ENCODE data around the gene CAMK2B.
A peak's percentile ranks its signal among the peaks of the same experiment; 100 is the strongest.

Gene CAMK2B

DNA sequence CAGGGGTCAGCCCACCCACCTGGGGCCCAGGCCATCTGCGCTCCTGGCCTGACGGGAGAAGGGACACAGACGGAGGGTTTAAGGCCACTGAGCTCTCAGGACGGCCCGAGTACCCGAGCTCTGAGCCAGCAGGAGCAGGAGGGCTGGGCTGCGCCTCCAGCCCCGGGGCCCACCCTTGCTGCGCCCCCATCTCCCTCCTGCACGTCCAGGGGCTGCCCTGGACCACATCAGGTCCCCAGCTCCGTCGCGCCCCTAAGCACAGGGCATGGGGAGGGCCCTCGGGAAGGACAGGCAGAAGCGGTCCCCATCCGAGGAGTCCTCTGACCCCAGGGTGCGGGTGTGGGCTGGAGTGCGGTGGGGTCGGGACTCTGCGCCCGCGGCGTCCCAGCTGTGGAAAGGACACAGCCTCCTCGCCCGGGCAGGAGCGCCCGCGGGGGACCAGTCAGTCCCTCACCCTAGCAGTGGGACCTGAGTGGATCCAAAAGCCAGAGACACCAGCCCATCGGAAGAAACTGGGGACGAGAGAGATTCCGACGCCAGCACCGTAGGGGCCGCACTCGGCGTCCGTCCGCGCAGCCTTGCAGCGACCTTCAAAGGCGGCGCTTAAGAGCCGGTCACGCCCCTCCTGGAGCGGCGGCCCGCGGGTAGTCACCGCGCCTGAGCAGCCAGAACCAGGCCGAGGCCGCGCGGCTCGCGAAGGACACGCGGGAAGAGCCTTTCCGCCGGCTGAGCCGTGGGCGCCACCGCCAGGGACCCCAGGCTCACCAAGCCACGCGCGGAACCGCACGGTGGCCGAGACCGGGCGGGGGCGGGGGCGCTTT is 15.9 kb downstream of the CAMK2B start:
- no peak for DNase-seq (ENCODE audit: low spot score)
- no peak for FAIRE-seq

DNA sequence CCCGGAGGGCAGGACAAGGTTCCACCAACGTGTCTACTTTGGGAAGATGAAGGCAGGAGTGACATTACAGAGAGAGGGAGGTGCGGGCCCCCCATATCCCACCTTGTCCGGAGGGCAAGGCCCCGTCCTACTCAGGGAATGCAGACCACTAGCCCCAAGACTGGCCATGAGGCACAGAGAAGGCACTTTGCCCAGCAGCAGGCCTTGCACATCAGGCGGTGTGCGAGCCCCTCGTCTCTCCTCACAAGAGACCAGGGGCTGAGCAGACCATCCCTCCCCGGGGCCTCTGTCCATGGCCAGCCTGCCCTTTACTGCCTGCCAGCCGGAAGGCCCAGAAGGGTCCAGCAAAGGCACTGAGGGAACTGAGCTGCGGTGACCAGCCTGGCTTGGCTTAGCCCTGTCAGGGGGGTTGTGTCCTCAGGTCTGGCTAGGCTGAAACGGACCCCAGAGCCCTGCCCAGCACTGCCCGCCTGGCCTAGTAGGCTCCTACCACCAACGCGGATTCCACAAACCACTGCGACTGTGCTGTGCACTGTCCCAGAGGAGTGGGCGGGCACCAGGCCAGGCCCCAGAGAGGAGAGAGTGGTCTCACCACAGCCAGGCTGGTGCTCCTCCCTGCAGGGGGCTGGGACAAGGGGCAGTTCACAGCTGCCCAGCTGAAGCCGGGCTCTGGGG is 16.7 kb downstream of the CAMK2B start:
- FAIRE-seq (no peak), DNase-seq (ENCODE audit: low spot score) (no peak)

DNA sequence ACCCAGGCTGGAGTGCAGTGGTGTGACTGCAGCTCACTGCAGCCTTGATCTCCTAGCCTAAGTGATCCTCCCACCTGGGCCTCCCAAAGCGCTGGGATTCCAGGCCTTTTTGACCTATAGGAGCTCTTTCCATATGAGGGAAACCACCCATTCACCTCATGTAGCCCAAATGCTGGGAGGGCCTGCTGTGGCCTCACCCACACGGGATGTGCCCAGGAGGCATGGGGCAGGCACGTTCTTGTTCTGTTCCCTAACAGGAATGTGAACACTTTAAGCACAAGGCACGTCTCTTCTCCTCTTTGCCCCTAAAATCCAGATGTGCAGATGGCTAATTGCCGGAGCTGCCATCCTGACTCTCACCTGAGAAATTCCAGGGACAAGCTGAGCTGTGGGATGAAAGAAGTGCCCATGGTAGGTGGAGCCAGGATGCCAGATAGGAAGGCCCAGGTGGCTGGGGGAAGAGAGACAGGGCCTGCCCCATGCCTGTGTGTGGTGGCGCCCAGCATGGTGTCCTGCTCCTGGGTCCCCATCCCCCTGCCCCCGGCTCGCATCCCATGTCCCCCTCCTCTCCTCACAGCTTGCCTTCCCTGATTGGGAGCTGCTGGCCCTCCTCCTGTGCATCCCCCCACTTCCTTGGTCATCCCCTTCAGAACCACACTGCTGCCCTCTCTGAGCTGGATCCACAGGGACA is 17.3 kb downstream of the CAMK2B start:
- FAIRE-seq: no peak
- no peak for DNase-seq (ENCODE audit: low spot score)

DNA sequence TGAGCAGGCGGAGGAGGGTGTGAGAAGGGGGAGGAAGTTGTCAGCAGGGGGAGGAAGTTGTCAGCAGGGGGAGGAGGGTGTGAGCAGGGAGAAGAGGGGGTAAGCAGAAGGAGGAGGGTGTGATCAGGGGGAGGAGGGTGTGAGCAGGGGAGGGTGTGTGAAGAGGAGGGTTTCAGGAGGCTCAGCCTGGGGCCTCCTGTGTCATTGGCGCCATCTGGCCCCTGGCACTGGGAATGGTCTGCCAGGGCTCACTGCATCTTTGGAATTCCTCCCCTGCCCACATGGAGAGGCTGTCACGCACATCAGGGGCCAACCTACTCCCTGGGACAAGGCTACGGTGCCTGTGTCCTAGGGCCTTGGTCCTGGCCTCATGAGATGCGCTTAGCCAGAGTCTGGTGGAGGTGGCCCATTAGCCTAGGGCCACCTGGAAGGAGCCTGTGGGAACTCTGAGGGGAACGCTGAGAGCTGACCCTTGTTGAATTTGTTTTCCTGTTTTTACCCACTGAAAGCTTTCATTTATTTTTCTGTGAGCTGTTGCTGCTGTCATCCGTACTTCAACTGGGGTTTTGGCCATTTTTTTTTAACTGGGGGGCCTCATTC is 18.0 kb downstream of the CAMK2B start:
- FAIRE-seq (peak; percentile 84), DNase-seq (ENCODE audit: low spot score) (peak; percentile 86)

DNA sequence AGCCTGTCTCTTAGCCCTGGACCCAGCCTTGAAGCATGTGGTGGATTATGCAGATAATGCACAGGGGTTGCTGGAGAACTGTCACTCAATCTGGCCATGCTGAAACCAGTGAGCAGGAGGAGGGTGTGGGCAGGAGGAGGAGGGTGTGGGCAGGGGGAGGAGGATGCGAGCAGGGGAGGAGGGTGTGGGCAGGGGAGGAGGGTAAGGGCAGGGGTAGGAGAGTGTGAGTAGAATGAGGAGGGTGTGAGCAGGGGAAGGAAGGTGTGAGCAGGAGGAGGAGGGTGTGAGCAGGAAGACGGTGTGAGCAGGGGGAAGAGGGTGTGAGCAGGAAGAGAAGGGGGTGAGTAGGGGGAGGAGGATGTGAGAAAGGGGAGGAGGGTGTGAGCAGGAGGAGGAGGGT is 18.8 kb downstream of the CAMK2B start:
- DNase-seq (ENCODE audit: low spot score) (no peak), FAIRE-seq (no peak)

DNA sequence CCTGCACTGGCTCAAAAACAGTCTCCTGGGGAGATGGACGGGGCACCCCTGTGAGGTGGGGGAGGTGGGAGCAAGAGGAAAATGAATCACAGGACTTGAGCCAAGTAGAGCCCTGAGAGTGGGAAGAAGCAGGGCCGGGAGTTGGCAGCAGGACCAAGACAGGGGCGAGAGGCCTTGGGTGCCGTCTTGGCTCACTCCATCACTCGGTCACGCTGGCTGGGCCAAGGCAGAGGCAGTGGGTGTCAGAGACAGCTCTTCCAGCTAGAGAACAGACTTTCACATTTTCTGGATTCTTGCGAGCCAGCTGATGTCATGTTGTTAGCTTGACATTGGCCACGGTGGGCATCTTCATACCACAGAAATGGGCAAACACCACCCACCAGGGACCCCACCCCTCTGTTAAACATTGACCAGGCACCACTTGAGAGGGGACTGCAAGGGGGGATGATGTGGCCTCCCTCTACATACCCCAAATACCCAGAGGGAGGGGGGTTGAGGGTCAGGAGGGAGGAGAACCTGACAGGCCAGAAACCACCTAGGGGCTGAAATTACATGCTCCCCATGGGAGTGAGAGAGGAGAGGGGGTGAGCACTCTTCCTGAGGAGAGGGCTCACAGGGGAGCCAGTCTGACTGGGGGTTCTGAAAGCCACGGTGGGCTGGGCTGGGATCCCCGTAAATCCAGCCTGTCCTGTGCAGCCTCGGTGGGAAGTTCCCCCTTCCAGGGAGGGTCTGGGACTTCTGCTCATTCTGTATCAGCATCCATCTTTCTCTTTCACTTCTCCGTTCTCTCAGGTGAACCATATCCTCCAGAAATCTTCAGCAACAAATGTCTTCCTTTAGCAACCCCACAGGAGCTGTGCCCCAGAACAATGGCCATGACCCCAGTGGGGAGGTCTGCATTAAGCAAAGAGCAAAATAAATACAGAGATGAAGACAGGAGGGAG is 19.6 kb downstream of the CAMK2B start:
- FAIRE-seq (no peak), DNase-seq (ENCODE audit: low spot score) (no peak)

DNA sequence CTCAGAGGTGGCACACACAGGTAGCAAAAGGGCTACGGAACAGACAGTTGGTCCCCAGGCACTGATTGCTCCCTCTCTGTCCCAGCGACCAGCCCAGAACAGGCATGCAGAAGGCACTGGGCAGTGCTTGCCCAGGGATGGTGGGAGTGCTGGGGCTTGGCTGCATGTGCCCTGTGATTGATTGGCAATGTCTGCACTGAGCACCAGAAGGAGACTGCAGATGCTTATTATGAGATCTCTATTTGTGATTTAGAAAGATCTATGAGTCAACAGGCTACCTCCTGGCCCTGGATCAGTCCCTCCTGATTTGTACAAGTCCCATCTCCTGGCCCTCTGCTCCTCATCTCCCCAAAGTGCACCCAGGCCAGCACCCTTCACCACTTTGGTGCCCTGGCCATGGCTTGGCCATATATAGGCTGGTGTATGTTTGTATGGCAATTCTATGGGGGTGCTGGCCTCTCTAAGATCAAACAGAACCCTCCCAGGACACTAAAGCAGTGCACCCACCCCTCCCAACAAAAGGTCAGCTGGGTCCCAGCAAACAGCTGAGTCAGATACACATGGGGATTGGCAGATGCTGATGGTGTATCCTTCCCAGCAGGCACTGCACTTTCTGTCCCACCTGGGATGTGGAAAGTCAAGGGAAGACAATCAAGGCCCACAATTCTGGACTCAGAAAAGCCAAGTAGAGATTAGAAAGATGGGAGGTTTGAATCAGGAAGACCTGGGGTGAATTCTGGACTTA is 30.9 kb downstream of the CAMK2B start:
- no peak for FAIRE-seq
- no peak for DNase-seq (ENCODE audit: low spot score)

DNA sequence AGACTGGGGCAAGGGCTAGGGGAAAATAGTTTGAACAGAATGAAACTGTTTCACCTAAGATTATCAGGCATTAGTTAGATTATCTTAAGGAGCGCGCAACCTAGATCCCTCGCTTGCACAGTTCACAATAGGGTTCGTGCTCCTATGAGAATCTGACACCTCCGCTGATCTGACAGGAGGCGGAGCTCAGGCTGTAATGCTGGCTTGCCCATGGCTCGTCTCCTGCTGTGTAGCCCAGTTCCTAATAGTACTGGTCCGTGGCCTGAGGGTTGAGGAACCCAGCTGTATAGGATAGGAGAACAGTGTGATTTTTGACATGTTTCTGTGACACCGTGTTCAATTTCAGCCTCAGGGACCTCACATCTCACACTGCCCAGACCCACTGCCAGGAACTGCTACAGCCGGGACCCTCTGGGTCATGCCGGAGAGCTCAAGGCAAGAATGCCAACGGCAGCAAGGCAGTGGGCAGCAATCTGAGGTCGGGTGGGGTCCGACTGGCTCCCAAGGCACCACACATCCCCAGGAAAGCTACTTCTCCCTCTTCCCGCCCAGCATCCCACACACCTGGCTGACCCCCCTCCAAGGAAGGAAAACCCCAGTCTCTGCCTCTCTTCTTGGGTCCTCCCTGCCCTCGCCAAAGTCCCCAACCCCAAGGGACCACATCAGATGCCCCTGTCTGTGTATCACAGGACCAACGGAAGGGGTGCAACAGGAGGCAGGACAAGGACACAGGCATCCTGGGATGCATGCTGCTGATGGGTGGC is 31.7 kb downstream of the CAMK2B start:
- no peak for FAIRE-seq
- DNase-seq (ENCODE audit: low spot score): no peak

DNA sequence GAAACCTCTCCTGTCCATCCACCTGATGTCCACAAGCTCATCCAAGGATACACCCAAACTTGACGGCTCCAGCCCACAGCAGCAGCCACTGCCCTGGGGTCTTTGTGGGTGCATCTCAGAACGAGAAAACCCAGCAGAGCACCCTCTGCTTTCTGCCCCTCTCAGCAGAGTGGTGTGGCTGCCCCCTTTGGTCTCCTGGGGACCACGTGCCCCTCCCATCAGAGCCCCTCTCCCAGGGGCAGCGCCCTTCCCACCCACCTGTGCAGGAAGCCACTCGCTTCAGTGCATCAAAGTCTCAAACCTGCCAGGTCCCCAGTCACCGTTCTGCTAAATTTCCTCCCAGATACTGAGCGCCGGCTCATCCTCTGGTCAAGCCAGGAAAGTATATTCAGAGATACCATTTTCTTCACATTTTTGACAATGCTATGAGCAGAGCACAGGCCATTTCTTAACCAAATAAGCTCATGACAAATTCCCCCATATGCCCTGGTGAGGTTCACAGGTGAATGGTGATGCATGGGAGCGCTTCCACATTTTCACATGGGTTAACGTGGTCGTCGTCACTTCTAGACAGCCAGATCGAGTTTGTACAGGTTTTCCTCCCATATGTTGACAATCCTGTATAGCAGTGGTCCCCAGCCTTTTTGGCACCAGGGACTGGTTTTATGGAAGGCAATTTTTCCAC is 32.4 kb downstream of the CAMK2B start:
- FAIRE-seq: no peak
- DNase-seq (ENCODE audit: low spot score): no peak

DNA sequence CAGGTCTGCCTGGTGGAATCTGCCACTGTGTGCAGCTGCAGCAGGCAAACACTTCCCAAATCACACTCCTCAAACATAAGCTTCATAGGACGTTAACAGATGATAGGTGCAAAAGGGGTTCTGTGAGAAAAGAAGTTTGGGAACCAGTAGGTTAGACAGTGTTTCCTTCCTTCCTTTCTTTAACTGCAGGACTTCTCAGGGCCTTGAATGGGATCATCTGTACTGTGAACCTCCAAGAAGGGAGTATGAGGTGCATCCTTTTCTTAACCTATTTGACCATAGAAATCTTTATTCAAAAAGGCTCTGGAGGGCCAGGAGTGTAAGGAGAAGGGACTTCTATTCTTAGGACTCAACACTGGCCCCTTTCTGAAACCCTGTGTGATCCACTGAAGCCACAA is 33.0 kb downstream of the CAMK2B start:
- DNase-seq (ENCODE audit: low spot score): no peak

DNA sequence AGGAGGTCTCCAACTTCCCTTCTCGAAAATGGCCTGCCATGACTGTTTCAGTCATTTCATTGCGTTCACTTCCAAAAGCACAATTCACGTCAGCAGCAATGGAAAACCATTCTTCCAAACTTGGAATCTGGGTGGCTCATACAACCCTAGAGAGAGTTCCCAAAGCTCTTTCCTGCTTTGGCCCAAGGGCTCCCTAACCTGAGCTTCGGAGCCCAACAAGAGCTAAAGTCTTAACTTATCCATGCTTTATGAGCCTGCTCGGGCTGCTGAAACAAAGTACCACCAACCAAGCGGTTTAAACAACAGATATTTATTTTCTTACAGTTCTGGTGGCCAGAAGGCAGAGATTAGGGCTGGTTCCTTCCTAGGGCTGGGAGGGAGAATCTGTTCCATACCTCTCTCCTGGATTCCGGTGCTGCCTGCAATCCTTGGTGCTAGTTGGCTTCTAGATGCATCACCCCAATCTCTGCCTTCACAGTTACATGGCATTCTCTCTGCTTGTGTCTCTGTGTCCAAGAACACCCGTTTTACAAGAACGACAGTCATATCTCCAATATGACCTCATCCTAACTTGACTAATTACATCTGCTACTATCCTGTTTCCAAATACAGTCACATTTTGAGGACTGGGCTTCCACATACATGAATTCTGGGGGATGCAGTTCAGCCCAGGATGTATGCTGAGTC is 33.5 kb downstream of the CAMK2B start:
- DNase-seq (ENCODE audit: low spot score): no peak
- no peak for FAIRE-seq

More for the DNA sequence above, 33.0 kb downstream of the CAMK2B start:
- no peak for FAIRE-seq

DNA sequence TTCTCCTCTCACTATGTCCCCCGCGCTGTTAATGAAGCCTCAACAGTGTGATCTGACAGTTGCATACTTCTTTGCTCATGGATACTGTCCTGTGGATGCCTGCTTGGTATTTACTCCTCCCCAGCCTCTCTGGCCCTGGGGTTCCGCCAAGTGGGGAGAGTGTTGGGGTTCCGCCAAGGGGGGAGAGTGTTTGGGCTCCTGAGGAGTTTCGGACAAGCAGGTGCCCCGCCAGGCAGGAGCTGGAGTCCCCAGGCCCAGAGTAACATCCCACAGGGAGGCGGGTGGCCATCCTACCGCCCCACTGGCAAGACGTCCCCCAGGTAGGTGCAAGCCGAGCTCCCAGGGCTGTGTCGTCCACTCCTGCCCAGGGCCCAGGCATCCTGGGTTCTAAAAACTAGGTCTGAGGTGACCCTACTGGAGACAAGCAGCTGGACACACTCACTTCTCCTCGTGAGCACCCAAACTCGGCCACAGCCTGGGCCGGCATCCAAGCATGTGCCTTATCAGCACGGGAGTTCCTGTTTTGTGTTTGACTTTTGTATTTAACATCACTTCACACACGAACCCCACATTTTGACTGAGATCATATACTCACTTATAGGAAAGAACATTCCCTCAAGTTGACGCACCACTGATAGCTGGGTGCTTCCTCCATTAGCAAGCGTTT is 34.2 kb downstream of the CAMK2B start:
- FAIRE-seq: no peak
- no peak for DNase-seq (ENCODE audit: low spot score)

DNA sequence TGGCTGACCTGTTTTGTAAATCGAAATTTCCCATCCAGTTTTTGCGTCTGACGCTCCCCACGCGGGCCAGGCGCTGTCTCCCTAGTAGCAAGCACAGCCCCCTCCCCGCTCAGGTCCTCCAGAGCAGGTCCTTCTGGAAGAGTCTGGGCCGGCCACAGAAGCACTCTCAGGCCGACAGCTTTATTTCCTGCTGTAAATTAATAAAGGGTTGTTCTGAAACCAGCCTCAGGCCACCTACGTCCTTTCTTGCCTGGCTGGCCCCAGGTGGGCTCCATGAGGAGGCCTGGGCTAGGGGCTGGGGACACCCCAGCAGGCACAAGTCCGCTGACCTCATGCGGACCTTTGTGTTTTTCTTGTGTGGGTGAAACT is 35.2 kb downstream of the CAMK2B start:
- FAIRE-seq (no peak), DNase-seq (ENCODE audit: low spot score) (no peak)

DNA sequence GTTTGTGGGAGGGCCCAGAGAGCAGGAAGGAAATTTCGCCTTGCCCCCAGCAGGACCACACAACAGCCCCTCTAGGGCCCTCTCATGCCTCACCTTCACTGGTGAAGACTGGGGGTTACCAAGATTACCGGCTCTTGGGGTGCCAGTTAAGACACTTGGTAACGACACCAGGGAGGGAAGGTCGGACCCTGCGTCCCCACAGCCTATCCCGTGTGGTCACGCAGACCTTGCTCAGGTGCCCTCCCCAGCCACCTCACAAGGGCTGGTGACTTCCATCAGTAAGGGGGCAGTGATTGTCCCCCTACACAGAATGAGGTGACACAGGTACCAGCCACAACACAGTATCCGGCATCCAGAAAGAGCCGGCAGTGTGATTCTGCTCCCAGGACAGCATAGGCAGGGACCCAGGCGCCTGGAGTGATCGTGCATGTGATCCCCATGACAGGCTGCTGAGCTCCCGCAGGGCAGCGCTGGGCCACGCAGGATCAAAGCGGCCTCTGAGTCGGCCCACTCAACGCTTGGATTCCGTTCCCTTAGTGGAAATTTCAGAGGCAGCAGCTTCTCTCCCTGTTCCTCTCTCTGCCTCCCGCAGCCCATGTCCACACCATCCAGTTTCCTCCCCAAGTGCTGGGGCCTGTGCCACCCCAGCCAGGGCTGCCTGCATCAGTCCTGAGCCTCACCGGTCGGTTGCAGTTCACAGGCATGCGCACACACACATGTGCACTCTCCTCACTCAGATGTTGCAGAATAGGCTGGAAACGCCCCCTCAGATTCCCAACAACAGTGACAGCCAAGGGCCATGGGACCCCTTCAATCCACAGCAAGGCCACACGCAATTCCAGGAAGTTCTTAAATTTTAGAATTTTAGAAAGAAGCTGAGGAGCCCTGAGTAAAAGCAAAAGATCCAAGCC is 35.8 kb downstream of the CAMK2B start:
- FAIRE-seq (no peak), DNase-seq (ENCODE audit: low spot score) (no peak)

DNA sequence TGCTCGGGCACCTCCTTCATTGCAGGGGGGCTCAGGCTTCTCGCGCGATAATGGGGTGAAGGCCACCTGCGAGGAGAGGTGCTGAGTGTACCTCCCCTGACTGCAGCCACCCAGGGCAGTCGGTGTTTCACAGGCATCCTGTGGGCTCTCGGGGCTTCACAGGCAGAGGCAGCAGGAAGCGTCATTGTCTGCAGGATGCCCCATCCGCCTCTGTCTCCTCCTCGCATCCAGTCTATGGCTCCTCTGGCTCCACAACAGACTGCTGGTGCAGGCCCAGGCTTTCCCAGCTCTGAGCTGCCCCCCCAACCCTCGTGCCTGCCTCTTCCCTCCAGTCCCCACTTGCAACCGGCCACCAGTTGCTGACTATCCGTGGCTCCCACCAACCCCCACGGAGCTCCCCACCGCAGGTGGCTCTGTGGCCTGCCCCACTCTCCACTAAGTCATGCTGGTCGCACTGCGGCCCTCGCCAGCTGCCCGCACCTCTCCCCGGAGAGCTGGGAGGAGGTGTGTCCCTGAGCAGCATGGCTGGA is 36.5 kb downstream of the CAMK2B start:
- DNase-seq (ENCODE audit: low spot score) (no peak), FAIRE-seq (no peak)

DNA sequence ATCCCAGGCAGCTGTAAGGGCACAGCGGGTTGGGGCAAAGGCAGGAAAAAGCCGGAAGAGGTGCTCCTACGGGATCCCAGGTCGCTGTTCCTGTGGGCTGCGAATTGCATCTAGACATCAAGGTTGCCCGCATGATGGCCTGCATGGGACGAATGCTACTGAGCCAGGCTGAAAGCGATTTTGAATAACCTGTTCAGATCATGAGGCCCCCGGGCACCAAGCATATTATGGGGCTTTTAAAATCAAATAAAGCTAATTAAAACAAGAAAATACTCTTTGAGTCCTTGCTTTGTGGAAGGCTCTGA is 37.1 kb downstream of the CAMK2B start:
- DNase-seq (ENCODE audit: low spot score): no peak
- no peak for FAIRE-seq
